Kidney glomerular epithelial cell (primary cell): ENCODE measurements around the gene GALT.

ENCODE experiments used
- DNase-seq: peaks from one replicate; lab custom pipeline; 2025; lab: John Stamatoyannopoulos, UW

The GALT gene

GRCh38 chr9:34651876-34652601 is 5.6 kb downstream of the GALT start, which contains the start of gene IL11RA:
TSS of gene IL11RA (plus strand) at chr9:34652185. CDS start at chr9:34655218, 3,033 bp downstream.
- peak; percentile 60 for DNase-seq

GRCh38 chr9:34652602-34653000 is 6.1 kb downstream of the GALT start:
- DNase-seq = no peak

GRCh38 chr9:34653151-34654072 is 6.9 kb downstream of the GALT start:
- DNase-seq = no peak

GRCh38 chr9:34654323-34655051 is 8.0 kb downstream of the GALT start:
- DNase-seq = no peak

- DNase-seq = no peak
These were observed 8.9 kb downstream of the GALT start for GRCh38 chr9:34655394-34655793.

GRCh38 chr9:34656992-34657391 is 10.5 kb downstream of the GALT start:
- DNase-seq = no peak

GRCh38 chr9:34658461-34658860 is 12.0 kb downstream of the GALT start:
- no peak for DNase-seq

GRCh38 chr9:34659592-34660253 is 13.2 kb downstream of the GALT start:
- peak; percentile 23 for DNase-seq

- DNase-seq = no peak
These were observed 16.2 kb downstream of the GALT start, which contains the start of gene CCL27 for GRCh38 chr9:34662526-34663302. TSS of gene CCL27 (minus strand) at chr9:34662657. CDS start at chr9:34662633, 24 bp downstream.

GRCh38 chr9:34663303-34663605 is 16.8 kb downstream of the GALT start:
- no peak for DNase-seq

GRCh38 chr9:34664281-34665066 is 18.0 kb downstream of the GALT start:
- peak; percentile 59 for DNase-seq

GRCh38 chr9:34665067-34665380 is 18.5 kb downstream of the GALT start:
- DNase-seq = no peak

- DNase-seq = peak; percentile 76
These were observed 19.1 kb downstream of the GALT start for GRCh38 chr9:34665381-34666250.

- no peak for DNase-seq
These were observed 23.5 kb downstream of the GALT start for GRCh38 chr9:34669809-34670562.

GRCh38 chr9:34671307-34671706 is 24.8 kb downstream of the GALT start:
- DNase-seq = no peak

- DNase-seq = no peak
These were observed 28.0 kb downstream of the GALT start for GRCh38 chr9:34674440-34674839.

GRCh38 chr9:34675048-34675714 is 28.7 kb downstream of the GALT start:
- no peak for DNase-seq

- no peak for DNase-seq
These were observed 29.4 kb downstream of the GALT start for GRCh38 chr9:34675869-34676268.
